GM23338 (cell line): ENCODE results near the gene RAD23B.

Experiments
- CREB1 ChIP-seq: fragments of 250-450 bp; sonication (Bioruptor Pico); IDR thresholded peaks from 2 replicates; pipeline ENCODE4 v1.5.0; 2020; ENCODE audit warnings: low read depth, mild to moderate bottlenecking, moderate library complexity
- ETS1 ChIP-seq: IDR thresholded peaks from 2 replicates; pipeline ENCODE4 v1.6.1; 2016; ENCODE audit warnings: antibody characterized with exemption
- EZH2 ChIP-seq: fragments of 200-600 bp; sonication (generic); IDR thresholded peaks from one replicate; pipeline ENCODE4 v1.8.0; 2017; ENCODE audit warnings: antibody characterized with exemption, mild to moderate bottlenecking, low read depth; ENCODE audit not compliant: unreplicated experiment
- POLR2AphosphoS5 ChIP-seq: IDR thresholded peaks from 2 replicates; pipeline ENCODE4 v1.6.1; 2016; ENCODE audit warnings: antibody characterized with exemption, low read depth
- REST ChIP-seq: IDR thresholded peaks from one replicate; pipeline ENCODE4 v1.6.1; 2018; ENCODE audit warnings: antibody characterized with exemption; ENCODE audit not compliant: unreplicated experiment
- ZNF462 ChIP-seq: fragments of 250-450 bp; sonication (Bioruptor Pico); IDR thresholded peaks from 2 replicates; pipeline ENCODE4 v1.5.0; 2020; ENCODE audit warnings: mild to moderate bottlenecking, moderate library complexity
- TF ChIP-seq, protein P1 (sequence below), 2 experiments: fragments of 200-600 bp in 1 of 2; sonication (generic) in 1 of 2; conservative IDR thresholded peaks; 2 replicates each; pipeline versions ENCODE4 v1.5.1 to v1.6.1; 2016 to 2017; ENCODE audit warnings: antibody characterized with exemption in 2 of 2, low read depth in 2 of 2, mild to moderate bottlenecking in 2 of 2, moderate library complexity in 1 of 2

DNA sequence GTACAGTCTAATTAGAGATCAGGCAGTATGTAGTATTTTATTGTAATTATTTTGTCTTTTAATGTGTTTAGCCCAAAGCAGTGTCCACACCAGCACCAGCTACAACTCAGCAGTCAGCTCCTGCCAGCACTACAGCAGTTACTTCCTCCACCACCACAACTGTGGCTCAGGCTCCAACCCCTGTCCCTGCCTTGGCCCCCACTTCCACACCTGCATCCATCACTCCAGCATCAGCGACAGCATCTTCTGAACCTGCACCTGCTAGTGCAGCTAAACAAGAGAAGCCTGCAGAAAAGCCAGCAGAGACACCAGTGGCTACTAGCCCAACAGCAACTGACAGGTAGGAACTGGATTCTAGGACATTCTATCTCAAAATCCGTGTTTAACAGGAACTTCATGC, 23.2 kb downstream of the RAD23B start:
- TF ChIP-seq EZH2: no peak
- no peak for TF ChIP-seq REST
- TF ChIP-seq, protein P1, sequence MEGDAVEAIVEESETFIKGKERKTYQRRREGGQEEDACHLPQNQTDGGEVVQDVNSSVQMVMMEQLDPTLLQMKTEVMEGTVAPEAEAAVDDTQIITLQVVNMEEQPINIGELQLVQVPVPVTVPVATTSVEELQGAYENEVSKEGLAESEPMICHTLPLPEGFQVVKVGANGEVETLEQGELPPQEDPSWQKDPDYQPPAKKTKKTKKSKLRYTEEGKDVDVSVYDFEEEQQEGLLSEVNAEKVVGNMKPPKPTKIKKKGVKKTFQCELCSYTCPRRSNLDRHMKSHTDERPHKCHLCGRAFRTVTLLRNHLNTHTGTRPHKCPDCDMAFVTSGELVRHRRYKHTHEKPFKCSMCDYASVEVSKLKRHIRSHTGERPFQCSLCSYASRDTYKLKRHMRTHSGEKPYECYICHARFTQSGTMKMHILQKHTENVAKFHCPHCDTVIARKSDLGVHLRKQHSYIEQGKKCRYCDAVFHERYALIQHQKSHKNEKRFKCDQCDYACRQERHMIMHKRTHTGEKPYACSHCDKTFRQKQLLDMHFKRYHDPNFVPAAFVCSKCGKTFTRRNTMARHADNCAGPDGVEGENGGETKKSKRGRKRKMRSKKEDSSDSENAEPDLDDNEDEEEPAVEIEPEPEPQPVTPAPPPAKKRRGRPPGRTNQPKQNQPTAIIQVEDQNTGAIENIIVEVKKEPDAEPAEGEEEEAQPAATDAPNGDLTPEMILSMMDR (conservative IDR thresholded peaks at IDR 0.05; ENCODE audit: low read depth in 2 of 2): no peak
- TF ChIP-seq ETS1: no peak
- TF ChIP-seq POLR2AphosphoS5: no peak
- TF ChIP-seq ZNF462 (CRISPR knock-in tag): no peak
- TF ChIP-seq CREB1: no peak
